ENCODE measurements around the gene CMPK2.
"Not testable (repeated sequence)": the region's sequence is repeated elsewhere in the genome, so short reads cannot be mapped to it uniquely, and the experiment has no call there.

CMPK2 gene

GRCh38 chr2:6865346-6866274 lies at the start of gene CMPK2:
Gene CMPK2 (minus strand): TSS chr2:6865907. CDS start chr2:6865696, 211 bp downstream.
- DNase-seq (ENCODE audit: low spot score) = peak; percentile 91

DNA sequence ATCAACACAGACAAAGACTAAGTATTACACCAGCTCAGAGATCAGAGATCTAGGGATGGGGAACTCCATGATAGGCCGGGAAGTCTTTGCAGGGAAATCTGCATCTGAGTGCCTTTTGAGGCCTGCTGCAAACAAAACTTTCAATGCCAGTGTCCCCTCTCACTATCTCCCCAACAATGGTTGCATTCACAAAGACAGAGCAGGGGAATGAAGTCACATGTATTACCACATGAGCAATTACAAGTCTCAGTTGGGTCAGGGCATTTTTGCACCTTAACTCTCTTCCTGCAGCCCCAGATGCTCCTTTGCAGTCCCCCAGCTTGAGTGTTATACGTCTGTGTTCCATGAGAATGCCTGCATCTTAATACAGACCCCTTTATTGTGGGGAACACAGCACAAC lies 49.7 kb upstream of the CMPK2 start:
- DNase-seq (ENCODE audit: low spot score) = no peak

DNA sequence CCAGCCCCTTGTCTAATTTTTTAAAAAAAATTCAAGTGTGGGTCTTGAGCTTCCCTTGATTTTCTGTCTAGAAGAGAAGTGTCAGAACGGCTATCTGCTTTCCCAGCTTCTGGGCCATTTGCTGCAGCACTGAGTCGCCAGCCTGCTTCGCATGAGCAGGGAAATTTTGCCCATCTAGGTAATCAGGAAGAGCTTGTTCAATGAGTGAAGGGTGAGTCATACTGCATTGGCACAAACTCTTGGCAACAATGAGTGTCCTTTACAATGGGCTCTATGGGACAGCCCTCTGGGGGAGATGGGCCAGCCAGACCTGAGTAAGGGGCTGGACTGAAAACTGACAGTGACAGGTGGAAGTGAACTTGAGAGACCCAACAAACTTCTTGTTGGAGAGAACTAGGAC lies 49.1 kb upstream of the CMPK2 start:
- DNase-seq (ENCODE audit: low spot score) = no peak

- no peak for DNase-seq (ENCODE audit: low spot score)
These were observed 47.9 kb upstream of the CMPK2 start for GRCh38 chr2:6913415-6914157.

GRCh38 chr2:6911721-6912120 lies 46.0 kb upstream of the CMPK2 start:
- no peak for DNase-seq (ENCODE audit: low spot score)

- DNase-seq (ENCODE audit: low spot score) = peak; percentile 32
These were observed 44.0 kb upstream of the CMPK2 start for GRCh38 chr2:6909431-6910385.

GRCh38 chr2:6908291-6908690 lies 42.6 kb upstream of the CMPK2 start:
- DNase-seq (ENCODE audit: low spot score) = no peak

DNA sequence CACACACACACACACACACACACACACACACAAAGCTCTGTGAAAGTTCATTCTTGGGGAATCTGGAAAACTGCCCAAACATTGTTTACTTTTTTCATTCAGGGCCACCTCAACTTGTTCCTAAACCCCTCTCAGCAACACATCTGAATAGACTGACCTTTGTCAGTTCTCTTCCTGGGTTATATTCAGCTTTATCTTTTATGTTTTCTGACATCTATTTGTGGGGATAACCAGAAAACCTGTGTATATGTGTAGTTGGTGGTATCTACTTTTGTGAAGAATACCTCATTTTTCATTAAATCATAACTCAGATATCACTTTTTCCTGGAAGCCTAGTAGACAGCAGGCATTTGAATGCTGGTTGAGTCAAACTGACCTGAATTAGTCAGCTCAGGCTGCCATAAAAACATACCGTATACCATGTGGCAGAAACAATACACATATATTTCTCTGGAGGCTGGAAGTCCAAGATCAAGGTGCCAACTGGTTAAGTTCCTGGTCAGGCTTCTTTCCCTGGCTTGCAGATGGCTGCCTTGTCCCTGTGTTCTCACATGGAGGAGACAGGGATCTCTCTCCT lies 40.5 kb upstream of the CMPK2 start:
- DNase-seq (ENCODE audit: low spot score) = no peak

DNA sequence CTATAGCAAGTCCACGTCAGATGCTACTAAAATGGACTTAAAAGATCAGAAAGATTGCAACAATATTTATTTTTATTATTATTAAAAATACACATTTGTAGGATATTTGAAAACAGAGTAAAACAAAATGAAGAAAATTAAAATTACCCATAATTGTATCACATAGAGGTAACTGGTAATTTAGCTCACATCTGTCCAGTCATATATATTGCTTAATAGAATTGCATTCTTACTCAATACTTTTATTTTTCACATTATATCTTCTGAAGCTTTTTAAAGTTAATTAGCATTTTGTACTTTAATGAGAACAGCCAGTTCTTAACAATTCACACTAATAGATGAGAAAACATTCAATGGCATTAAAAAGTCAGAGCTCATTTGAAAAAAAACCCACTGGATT lies 40.0 kb upstream of the CMPK2 start:
- DNase-seq (ENCODE audit: low spot score) = no peak

DNA sequence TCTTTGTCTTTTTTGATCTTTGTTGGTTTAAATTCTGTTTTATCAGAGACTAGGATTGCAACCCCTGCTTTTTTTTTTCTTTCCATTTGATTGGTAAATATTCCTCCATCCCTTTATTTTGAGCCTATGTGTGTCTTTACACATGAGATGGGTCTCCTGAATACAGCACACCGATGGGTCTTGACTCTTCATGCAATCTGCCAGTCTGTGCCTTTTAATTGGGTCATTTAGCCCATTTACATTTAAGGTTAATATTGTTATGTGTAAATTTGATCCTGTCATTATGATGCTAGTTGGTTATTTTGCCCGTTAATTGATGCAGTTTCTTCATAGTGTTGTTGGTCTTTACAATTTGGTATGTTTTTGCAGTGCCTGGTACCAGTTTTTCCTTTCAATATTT lies 36.9 kb upstream of the CMPK2 start:
- DNase-seq (ENCODE audit: low spot score) = not testable (repeated sequence)

GRCh38 chr2:6896930-6897759 lies 31.4 kb upstream of the CMPK2 start:
- DNase-seq (ENCODE audit: low spot score) = no peak

DNA sequence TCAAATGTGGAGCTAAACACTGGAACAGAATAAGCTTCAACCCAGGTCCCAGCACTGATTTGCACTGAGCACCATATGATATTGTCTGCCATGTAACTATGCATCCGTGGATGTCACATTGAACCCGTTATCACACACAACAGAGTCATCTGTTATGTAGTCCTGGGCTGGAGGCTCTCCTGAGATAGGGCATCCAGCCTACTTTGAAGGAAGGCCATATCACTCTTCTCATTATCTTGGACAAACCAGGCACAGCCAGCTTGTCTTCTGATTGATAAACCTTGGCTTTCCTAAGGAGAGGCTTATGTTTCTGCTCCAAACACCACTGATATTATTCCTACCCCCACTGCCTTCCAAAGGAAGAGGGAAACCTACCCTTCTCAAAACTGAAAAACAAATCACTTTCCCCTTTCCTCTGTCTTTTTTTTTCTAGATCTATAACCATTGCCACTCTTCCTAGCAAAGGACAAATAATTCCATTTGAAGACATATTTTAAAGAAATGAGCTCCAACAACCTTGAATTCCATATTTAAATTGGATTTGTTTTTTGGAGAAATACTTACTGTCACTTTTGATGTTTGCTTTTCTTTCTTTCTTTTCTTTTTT lies 28.3 kb upstream of the CMPK2 start:
- no peak for DNase-seq (ENCODE audit: low spot score)

GRCh38 chr2:6888724-6889123 lies 23.0 kb upstream of the CMPK2 start:
- no peak for DNase-seq (ENCODE audit: low spot score)

GRCh38 chr2:6887751-6888192 lies 22.1 kb upstream of the CMPK2 start:
- no peak for DNase-seq (ENCODE audit: low spot score)

DNA sequence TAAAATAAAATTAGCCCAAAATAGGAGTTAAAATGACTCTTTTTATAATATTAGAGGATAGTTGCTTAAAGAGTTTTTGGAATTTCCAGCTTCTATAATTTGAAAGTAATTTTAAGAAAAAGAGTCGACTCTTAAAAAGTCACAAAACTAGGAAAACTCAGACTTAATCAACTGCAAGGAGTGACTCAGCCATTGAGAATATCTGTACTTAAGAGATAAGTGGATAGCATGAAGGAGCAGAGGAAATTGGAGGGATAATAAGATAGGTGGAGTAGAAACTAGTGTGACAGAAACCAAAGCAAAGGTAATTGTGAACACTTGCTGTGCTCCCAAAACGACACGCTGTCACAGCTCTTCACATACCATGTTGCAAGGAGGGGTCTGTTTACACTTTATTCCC lies 20.3 kb upstream of the CMPK2 start:
- no peak for DNase-seq (ENCODE audit: low spot score)

GRCh38 chr2:6885551-6885950 lies 19.8 kb upstream of the CMPK2 start:
- DNase-seq (ENCODE audit: low spot score) = no peak

GRCh38 chr2:6883448-6884122 lies 17.9 kb upstream of the CMPK2 start:
- DNase-seq (ENCODE audit: low spot score) = no peak

DNA sequence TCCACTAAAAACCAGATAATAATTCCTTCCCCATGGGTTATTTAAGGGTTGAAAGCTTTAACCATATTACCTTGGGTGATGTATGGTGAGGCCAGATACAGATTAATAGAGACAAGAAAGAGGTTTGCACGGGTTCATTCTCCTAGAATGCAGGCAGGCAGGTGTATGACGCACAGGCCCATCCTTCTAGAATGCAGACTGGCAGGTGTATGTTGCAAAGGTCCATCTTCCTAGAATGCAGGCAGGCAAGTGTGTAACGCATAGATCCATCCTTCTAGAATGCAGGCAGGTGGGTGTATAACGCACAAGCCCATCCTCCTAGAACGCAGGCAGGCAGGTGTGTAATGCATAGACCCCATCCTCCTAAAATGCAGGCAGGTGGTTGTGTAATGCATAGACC lies 15.8 kb upstream of the CMPK2 start:
- no peak for DNase-seq (ENCODE audit: low spot score)

- DNase-seq (ENCODE audit: low spot score) = no peak
These were observed 15.3 kb upstream of the CMPK2 start for GRCh38 chr2:6881046-6881445.

Measured in germinal center (tissue), 1 donor.